NCI-H1417 (cell line): Measurements from ENCODE around the gene HTR7.
"Not testable (repeated sequence)": the region's sequence is repeated elsewhere in the genome, so short reads cannot be mapped to it uniquely, and the experiment has no call there.

Source experiments
- DNase-seq, 3 experiments: peaks; one replicate each; lab custom pipeline; 2025; lab: John Stamatoyannopoulos, UW

HTR7 gene

DNA sequence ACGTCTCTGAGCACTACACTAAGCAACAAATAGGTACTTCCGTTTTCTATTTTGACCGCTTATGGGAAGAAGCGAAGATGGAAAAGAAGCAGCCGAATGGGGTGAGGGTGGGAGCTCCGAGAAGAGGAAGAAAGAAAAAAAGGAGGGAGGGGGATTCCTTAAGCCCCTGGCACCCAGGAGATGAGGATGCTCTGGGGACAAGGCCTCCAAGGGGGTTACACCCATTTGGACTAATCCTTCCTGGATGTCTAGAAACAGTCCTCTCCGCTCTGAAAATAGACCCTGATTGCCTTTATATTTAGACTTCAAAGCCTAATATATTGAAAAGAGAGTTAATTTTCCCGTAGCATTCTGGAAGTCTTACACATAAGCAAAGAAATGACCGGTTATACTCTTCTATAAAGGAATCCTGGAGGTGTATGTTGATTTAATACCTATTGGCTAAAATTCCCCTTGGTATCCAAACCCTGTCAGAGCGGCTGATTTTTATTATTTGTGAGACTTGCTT lies 676 bp upstream of the HTR7 start:
- no peak for DNase-seq

DNA sequence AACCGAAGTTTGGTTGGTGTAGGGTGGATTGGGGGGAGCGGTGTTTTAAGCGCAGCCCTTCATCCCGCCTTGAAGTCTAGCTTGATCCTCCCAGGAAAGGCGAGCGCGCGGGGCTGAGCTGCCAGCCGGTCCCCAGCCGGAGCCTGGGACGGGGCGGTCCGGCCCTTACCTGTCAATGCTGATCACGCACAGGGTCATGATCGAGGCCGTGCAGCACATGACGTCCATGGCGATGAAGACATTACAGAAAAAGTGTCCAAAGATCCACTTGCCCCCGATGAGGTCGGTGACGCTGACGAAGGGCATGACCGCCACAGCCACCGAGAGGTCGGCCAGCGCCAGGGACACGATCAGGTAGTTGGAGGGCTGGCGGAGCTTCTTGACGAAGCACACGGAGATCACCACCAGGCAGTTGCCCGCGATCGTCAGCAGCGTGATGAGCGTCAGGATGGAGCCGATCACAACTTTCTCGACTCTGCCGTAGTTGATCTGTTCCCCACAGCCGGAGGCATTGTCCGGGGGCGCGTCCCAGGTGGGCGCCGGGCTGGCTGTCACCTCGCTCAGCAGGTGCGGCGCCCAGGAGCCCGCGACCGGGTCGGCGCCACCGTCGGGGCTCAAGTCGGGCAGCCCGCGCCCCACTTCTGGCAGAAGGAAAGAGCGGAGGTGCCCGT lies 740 bp downstream of the HTR7 start:
- peak in 1 of 3 experiments; percentile 21 for DNase-seq

DNA sequence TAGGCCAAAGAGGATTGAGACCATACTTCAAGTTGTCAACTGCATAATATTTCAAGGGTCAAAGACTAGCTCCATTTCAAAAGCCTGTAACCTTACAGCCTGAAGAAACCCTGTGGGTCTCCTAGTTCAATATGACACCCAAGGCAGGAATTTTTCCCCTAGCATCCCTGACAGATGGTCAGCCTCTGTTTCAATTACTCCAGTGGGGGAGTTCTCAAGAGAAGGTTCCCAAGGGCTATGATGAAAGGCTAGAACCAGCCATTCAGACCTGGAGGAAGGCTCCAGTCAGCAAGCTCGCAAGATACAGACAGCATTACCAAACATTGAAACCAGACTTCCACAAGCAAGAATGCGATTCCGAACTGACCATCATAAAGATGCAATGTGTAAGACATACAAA lies 1.6 kb downstream of the HTR7 start:
- no peak for DNase-seq

DNA sequence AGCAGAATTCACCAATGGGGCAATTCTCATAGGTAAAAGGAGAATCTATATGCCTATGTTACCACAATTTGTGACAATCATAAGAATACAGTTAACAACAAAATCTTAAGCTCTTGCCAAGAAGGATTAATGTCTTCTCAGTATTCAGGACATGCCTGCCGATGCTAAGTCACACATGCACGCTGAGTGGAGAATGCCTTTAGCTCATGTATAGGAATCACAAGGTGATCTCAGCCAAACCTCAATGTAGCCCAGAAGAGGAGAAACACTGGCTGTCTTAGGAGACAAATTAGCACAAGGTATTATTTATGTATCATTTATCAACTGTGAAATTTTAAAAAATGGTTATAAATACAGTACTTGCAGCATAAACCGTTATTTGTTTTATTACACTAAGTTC lies 2.7 kb downstream of the HTR7 start:
- DNase-seq: no peak

DNA sequence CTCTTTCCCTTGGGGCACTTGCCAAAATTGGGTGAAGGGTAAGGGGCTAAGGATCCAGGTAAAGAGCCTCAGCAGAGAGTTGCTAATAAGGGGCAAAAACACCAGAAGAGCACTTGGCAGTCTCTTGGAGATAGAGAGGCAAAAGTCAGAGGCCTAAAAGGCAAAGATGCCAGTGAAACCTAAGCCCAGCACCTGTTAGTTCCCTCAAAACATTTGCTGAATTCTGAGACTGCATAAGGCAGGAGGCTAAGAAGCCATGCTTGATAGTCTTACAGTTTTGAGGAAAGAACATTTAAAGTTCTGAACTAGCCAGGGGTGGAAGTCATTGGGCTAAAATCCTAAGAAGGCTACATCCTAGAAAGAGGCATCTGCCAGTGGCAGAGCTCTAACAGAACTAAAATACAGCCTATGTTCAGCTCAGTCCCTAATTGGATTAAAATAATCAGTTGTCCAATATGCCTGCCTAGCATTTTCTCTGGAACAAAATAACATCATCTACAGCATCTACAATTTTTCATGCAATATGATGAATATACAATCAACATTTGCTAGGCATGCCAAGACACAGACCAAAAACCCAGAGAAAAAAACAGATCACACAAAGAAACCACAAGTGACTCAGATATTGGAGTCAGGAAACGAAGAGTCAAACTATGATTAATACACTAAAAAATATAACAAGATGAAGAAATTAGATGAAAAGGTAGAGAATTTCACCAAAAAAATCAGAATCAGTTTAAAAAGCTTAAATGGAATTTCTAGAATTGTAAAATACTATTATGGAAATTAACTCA lies 7.7 kb downstream of the HTR7 start:
- no peak for DNase-seq

DNA sequence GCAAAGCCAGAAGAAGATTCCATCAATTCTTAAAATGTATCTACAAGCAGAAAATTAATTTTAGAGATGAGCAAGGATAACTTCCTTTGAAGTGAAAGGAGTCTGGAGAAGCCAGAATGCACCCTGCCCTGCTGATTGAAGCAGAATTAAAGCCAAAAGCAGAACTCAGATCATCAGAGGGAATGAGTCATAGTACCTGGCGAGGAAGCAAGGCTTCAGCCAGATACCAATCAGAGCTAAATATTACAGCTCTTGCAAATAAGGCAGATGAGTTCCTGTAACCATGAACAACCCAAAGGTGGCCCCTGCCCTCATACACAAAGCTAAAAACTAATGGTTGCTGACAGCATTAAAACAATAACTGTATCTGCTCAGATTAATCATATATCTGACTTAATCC lies 10.4 kb downstream of the HTR7 start:
- DNase-seq: no peak

DNA sequence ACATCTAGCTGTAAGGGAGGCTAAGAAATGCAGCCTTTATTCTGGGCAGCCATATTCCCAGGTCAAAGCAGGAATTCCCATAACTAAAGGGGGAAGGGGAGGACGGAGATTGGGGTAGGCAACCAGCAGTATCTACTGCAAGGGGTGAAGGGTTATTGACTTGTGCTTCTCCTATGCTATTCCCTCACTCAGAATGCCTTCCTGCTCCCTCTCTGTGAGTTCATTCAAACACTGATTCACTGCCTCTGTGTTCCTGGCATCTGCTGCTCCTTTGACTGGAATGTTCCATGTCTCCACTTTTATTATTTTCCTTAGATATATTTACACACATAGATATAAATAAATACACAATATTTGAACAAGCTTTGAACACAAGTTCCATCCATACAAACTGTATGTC lies 11.1 kb downstream of the HTR7 start:
- DNase-seq: no peak

DNA sequence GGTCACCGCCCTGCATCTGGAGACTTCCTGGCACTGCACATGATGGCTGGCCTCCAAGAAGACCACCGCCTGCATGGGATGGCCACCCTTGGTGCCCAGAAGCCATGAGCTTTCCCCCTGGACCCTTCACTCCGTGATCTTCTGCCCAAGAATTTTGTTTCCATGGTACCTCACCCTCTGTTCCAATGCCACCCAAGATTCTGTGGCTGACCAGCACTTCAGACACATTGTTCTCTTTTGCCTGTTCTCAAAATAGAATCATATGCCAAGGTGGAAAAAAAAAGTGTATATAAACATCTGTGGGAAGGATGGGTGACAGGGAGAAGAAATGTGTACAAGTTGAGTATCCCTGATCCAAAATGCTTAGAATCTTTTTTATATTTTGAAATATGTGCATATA lies 12.1 kb downstream of the HTR7 start:
- no peak for DNase-seq

DNA sequence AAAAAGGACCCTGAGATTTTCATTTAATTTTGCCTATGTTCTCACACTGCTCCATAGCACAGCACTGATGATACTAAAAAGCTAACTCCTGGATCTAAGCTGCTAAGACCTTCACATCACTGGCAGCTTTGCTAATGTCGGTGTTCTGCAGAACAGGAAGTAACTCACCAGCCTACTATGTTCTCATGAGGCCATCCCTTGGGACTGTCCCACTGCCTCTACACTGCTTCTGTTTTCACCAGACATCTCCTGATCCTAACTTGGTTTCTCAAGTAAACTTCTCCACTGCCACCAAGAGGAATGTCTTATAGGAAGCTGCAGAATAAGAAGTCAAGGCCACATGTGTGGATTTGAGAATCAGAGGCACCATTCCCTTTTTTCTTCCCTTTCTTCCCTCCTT lies 15.1 kb downstream of the HTR7 start:
- no peak for DNase-seq

DNA sequence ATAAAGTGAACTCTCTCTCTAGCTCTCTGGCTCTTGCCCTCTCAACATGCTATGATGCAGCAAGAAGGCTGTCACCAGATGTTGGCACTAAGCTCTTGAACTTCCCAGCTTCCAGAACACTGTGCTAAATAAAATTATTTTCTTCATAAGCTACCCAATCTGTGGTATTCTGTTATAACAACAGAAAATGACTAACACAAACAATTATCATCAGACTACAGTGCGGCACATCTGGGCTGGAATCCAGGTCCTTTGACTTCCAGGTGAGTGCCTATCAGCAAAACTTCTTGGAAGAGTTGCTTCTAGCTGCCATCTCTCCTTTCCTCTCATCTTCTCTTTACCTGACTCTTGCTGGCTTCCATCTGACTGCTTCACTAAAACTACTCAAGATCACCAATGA lies 20.4 kb downstream of the HTR7 start:
- DNase-seq: no peak

DNA sequence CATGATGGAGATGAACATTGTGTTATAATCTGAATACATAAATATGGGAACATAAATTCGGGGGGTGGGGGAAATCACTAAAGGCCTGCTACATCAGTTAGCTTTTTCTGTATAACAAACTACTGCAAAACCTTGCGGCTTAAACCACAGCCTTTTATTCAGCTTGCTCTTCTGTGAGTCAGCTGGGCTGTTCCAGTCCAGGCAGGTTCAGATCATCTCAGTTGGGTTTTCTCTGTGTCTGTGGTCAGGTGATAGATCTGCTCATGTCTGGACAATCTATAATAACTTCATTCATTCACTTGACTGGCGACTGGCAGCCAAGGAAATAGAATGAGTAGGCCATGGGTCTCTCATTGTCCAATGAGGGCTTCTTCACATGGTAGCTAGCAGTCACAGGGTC lies 23.5 kb downstream of the HTR7 start:
- DNase-seq: no peak

DNA sequence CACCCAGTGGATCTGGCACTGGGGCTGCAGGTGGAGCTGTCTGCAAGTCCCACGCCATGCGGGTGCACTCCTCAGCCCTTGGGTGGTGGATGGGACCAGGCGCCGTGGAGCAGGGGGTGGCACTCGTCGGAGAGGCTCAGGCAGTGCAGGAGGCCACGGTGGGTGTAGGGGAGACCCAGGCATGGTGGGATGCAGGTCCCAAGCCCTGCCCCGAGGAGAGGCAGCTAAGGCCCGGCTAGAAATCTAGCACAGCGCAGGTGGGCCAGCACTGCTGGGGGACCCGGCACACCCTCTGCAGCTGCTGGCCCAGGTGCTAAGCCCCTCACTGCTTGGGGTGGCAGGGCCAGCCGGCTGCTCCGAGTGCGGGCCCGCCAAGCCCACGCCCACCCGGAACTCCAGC lies 25.7 kb downstream of the HTR7 start:
- DNase-seq: no peak

DNA sequence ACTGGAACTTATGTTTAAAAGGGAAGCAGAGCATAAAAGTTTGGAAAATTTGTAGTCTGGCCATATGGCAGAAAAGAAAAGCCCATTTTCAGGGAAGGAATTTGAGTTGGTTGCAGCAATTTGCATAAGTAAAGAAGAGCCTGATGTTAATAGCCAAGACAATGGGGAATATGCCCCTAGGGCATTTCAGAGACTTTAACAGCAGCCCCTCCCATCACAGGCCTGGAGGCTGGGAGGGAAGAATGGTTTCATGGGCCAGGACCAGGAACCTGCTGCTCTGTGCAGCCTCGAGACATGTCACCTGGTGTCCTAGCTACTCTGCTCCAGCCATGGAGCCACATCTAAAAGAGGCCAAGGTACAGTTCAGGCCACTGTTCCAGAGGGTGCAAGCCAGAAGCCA lies 35.3 kb downstream of the HTR7 start:
- DNase-seq: no peak

DNA sequence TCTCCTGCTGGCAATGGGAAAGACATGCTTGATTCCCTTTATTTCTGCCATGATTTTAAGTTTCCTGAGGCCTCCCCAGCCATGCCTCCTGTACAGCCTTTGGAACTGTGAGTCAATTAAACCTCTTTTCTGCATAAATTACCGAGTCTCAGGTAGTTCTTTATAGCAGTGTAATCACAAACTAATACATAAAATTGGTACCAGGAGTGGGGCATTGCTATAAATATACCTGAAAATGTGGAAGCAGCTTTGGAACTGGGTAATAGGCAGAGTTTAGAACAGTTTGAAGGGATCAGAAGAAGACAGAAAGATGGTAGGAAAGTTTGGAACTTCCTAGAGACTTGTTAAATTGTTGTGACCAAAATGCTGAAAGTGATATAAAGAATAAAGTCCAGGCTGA lies 36.0 kb downstream of the HTR7 start:
- not testable (repeated sequence) for DNase-seq

DNA sequence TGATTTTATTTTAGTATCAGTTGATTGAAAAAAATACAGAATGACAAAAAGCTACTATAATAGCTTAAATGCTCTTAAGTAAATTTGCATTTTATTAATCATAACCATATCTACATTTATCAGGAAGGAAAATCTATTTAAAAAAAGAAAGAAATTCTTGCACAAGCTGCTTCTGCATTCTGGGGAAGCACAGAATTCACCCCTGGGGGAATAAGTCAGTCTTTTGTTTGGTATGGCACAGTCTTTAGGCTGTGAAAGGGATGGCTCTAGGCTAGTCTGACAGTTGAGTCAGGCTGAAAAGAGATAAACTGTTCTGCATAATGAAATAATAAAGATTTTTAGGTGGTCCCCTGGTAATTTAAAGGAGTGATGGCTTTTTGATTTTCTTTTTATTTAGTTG lies 37.9 kb downstream of the HTR7 start:
- DNase-seq: no peak

DNA sequence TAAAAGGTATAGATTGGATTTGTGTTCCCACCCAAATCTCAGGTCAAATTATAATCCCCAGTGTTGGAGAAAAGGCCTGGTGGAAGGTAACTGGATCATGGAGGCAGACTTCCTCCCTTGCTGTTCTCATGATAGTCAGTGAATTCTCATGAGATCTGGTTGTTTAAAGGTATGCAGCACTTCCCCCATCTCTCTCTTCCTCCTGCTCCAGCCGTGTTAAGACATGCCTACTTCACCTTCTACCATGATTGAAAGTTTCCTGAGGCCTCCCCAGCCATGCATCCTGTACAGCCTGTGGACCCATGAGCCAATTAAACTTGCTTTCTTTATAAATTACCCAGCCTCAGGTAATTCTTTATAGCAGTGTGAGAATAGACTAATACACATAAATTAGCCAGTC lies 39.1 kb downstream of the HTR7 start:
- DNase-seq: no peak

DNA sequence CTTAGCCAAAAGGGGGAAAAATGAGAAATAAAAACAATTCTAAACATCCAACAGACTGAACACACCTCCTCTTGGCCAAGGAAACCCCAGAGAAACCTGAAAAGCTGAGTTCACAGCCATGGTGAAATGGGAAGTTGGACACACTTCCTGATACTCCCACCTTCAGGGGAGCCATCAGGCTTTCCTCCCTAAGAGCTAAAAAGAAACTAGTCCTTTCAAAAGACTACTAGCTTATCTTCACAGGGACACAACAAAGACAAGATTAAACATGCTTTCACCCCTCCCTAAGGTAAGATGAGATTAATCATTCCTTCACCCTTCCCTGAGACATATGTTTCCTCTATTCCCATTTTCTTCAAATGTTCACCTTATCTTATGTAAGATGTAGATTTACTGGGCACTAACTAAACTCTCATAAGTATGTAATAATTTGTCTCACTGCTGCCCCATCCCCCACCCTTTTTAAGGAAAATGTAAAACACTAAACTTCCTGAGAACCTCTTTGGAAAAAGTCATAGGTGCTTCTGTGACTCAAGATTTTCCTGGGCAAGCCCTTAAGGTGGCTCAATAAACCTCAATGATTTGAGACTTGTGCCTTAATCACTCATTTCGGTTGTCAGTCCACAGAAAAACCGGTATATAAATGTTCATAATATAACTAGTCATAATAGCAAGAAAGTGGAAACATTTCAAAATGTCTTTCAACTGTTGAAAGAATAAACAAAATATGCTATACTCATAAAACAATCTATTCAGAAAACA lies 40.5 kb downstream of the HTR7 start:
- DNase-seq: no peak

DNA sequence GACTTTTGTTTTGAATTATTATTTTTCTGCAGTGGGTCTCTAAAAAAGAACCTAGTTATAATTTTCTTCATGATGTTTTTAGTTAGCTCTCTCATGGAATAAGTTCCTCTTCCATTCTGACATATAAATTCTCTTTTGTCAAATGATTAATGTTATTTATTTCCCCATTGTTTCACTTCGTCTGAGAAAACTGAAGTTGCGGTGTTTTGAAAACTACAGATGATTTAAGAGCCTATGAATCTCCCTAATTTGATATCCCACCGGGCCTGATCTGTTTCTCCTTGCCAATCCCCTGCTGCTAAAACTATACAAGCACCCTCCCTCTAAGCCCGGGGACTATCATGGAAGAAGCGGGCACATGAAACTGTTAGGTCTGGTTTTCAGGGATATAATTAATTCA lies 41.4 kb downstream of the HTR7 start:
- DNase-seq: no peak

DNA sequence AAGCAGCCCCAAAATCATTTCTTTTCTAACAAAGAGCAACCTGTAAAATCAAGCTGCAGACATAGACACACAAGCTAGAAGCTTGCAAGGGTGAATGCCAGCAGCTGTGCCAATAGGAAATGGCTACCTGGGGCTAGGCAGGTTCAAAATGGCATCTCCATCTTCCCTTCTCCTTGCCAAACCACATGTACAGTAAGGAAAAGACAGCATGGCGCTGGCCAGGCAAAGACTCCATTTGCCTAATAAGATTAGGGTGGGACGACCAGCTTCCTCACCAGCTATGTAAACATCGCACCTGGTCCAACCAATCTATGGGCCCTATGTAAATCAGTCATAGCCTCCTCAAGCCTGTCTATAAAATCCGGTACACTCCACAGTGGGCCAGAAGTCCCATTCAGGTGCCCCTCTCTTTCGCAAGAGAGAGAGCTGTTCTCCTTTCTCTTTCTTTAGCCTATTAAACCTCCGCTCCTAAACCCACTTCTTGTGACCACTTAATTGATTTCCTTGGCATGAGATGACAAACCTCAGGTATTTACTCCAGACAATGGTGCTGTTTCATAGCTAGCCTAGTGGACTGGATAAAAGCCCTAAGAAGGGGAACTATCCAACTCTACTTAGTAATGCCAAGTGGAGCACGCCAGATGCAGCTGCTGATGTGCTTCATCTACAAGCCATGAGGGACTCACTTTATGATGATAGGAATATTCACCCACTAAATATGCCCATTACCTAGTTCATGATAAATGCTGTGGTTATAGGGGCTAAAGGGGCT lies 44.1 kb downstream of the HTR7 start:
- DNase-seq: no peak

DNA sequence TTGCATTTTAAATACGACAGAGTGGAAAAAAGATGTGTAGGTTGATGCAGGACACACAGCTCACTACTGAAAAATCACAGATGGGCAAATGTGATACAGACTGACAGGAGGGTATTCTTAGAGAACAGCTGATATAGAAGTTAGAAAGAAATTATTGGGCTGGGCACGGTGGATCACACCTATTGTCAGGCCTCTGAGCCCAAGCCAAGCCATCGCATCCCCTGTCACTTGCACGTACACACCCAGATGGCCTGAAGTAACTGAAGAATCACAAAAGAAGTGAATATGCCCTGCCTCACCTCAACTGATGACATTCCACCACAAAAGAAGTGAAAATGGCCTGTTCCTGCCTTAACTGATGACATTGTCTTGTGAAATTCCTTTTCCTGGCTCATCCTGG lies 50.7 kb downstream of the HTR7 start:
- DNase-seq: not testable (repeated sequence)

DNA sequence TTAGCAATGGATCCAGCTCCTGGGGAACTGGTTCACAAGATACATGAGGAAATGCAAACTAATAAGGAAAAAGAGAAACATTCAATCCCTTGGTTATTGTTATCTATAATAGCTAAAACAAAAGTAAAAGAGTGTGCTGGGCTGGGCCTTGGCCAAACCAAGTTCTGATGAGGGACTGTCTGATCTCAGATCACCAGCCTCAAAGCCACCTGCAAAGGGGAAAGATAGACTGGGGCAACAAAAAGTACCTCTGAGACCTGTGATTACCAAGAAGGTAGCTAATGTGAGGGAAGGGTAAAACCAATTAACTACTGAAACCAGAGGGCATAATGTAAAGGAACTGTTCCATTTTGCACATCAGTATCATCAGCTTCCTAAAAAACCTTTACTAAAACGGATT lies 51.2 kb downstream of the HTR7 start:
- DNase-seq: no peak

DNA sequence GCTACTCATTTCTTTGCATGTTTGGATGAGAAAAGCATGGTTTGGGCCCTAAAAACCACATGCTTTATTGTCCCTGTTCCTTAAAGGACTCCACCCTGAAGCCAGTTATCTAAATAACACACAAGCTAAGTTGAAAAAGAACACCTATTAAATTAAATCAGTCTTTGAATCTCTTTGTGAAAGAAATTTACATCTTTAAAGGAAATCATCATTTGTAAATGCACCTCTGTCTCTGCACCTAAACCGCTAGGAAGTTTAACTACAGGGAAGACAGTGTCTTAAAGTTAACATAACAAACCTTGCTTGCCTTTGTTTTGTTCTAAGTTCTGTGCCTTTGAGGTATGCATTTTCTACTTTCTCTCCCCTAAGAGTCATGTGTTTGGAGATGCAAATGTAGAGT lies 52.6 kb downstream of the HTR7 start:
- no peak for DNase-seq
